Kidney tubule cell (primary cell): ENCODE results near the gene KIF5C.
A peak's percentile ranks its signal among the peaks of the same experiment; 100 is the strongest.

Experiments
- DNase-seq: peaks from one replicate; pipeline ENCODE4 v3.0.0-alpha.2; 2018; ENCODE audit warnings: low spot score

Gene KIF5C

GRCh38 chr2:148926291-148926961, 51.4 kb downstream of the KIF5C start:
- peak; percentile 41 for DNase-seq

- no peak for DNase-seq
These were observed 52.0 kb downstream of the KIF5C start for GRCh38 chr2:148926981-148927401.

GRCh38 chr2:148928395-148928794, 53.4 kb downstream of the KIF5C start:
- DNase-seq = no peak

- DNase-seq = no peak
These were observed 55.2 kb downstream of the KIF5C start for GRCh38 chr2:148930046-148930775.

GRCh38 chr2:148932536-148932935, 57.5 kb downstream of the KIF5C start:
- DNase-seq = no peak

- no peak for DNase-seq
These were observed 58.4 kb downstream of the KIF5C start for GRCh38 chr2:148933456-148933855.

- DNase-seq = peak; percentile 53
These were observed 60.8 kb downstream of the KIF5C start for GRCh38 chr2:148935791-148936190.

GRCh38 chr2:148936857-148937450, 61.9 kb downstream of the KIF5C start:
- DNase-seq = no peak

- DNase-seq = no peak
These were observed 64.2 kb downstream of the KIF5C start for GRCh38 chr2:148939271-148939670.

GRCh38 chr2:148943097-148943496, 68.1 kb downstream of the KIF5C start:
- no peak for DNase-seq

GRCh38 chr2:148944536-148944935, 69.5 kb downstream of the KIF5C start:
- DNase-seq = no peak

- no peak for DNase-seq
These were observed 72.3 kb downstream of the KIF5C start for GRCh38 chr2:148947299-148947698.

- no peak for DNase-seq
These were observed 73.8 kb downstream of the KIF5C start for GRCh38 chr2:148948868-148949267.

- no peak for DNase-seq
These were observed 74.3 kb downstream of the KIF5C start for GRCh38 chr2:148949348-148949747.

- no peak for DNase-seq
These were observed 77.6 kb downstream of the KIF5C start for GRCh38 chr2:148952621-148953020.

- no peak for DNase-seq
These were observed 78.4 kb downstream of the KIF5C start for GRCh38 chr2:148953426-148953825.

- DNase-seq = no peak
These were observed 79.5 kb downstream of the KIF5C start for GRCh38 chr2:148954536-148954935.

GRCh38 chr2:148955798-148956197, 80.8 kb downstream of the KIF5C start:
- DNase-seq = peak; percentile 15

GRCh38 chr2:148957023-148957422, 82.0 kb downstream of the KIF5C start:
- peak; percentile 1 for DNase-seq

- no peak for DNase-seq
These were observed 84.7 kb downstream of the KIF5C start for GRCh38 chr2:148959745-148960144.

GRCh38 chr2:148960483-148960882, 85.5 kb downstream of the KIF5C start:
- no peak for DNase-seq

- no peak for DNase-seq
These were observed 88.4 kb downstream of the KIF5C start for GRCh38 chr2:148963461-148963860.
